Astrocyte (in vitro differentiated cells and primary cell): ENCODE data around the gene TGM6.

Source experiments
- EZH2 ChIP-seq: IDR thresholded peaks from 2 replicates; pipeline ENCODE4 v1.6.1; 2012; ENCODE audit warnings: mild to moderate bottlenecking, low read length, inconsistent platforms; ENCODE audit not compliant: insufficient read depth
- TF ChIP-seq, protein P1 (sequence below): IDR thresholded peaks from 2 replicates; pipeline ENCODE4 v1.5.1; 2011; ENCODE audit warnings: low read depth, mild to moderate bottlenecking, inconsistent platforms, low read length, moderate library complexity; ENCODE audit not compliant: insufficient read depth

DNA sequence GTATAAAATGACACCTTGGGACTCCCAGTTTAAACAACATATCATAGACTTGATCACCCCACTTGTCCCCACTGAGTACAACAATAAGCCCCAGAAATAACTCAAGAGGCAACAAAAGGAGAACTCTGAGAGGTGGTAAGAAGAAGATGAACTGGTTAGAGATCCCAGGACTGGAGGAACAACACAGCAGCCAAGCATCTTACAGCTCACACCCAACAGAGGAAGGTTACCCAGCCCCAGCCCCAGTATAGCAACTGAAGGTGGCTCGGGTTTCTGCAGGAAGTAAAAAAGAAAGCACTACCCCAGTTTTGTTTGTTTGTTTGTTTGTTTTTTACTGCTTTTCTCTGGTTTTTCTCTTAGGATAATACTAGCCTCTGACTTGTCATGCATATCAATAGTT, 17.1 kb upstream of the TGM6 start:
- TF ChIP-seq, protein P1, sequence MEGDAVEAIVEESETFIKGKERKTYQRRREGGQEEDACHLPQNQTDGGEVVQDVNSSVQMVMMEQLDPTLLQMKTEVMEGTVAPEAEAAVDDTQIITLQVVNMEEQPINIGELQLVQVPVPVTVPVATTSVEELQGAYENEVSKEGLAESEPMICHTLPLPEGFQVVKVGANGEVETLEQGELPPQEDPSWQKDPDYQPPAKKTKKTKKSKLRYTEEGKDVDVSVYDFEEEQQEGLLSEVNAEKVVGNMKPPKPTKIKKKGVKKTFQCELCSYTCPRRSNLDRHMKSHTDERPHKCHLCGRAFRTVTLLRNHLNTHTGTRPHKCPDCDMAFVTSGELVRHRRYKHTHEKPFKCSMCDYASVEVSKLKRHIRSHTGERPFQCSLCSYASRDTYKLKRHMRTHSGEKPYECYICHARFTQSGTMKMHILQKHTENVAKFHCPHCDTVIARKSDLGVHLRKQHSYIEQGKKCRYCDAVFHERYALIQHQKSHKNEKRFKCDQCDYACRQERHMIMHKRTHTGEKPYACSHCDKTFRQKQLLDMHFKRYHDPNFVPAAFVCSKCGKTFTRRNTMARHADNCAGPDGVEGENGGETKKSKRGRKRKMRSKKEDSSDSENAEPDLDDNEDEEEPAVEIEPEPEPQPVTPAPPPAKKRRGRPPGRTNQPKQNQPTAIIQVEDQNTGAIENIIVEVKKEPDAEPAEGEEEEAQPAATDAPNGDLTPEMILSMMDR: no peak
- no peak for TF ChIP-seq EZH2
